ENCODE data around the gene GNG12. TPM values are rescaled to one million over a fixed set of nuclear protein-coding genes. Genes with fewer than 3 reads are reported as not detected.

Gene GNG12
- polyA plus RNA-seq, 5 donors: 42.2 to 75.1 (median 58.8) TPM

DNA sequence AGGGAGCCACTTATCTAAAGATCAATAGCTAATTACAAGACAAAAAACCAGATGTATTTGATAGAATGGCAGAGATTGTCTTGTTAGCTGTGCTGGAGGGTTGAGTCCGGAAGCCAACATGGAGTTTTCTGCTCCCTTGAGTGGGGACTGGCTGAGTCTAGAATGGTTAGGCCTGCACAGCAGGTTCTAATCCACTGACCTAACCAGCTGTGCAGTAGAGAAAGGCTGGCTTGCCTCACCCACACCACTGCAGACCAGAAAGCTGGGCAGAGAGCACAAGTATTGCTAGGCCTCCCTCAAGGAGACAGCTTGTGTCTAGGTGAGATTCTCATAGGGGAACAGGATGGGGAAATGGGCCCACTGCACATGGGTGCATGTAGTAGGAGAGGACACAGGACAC is 11.7 kb upstream of the GNG12 start:
- no peak for DNase-seq

- DNase-seq: no peak
Measured at GRCh38 chr1:67843746-67844145, 10.5 kb upstream of the GNG12 start.

DNA sequence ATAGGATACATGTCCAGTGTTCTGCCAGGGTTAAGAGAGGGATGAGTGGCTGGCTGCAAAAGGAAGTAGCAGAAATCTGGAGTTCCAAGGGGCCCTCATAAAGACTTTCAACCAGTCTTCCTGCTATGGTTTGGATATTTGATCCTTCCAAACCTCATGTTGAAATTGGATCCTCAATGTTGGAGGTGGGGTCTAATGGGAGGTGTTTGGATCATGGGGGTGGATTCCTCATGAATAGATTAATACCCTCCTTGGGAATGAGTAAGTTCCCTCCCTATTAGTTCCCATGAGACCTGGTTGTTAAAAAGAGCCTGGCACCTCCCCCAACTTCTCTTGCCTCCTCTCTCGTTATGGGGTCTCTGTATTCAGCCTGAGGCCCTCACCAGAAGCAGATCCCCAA is 10.1 kb upstream of the GNG12 start:
- DNase-seq: no peak

DNA sequence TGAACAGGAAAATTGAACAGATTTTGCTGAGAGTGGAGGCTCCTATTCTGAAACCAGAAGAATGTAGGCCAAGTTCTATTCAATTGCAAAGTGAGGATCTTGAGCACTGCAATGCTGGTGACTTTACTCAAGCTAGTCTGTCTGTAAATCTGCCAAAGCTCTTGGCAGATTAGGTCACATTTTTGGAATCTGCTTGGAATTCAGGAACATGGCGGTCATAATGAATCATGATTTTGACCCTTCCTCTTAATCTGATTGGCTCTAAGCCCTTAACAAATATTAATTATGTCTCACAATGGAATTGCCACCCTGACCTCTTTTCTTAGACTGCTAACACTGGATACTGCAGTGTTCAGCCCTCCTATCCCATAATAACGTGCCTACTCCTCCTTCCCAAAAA is 7.2 kb upstream of the GNG12 start:
- peak; percentile 52 to 60 for DNase-seq

- no peak for DNase-seq
Measured at GRCh38 chr1:67839826-67840225, 6.6 kb upstream of the GNG12 start.

GRCh38 chr1:67838180-67838910 is 5.1 kb upstream of the GNG12 start:
- DNase-seq: no peak

DNA sequence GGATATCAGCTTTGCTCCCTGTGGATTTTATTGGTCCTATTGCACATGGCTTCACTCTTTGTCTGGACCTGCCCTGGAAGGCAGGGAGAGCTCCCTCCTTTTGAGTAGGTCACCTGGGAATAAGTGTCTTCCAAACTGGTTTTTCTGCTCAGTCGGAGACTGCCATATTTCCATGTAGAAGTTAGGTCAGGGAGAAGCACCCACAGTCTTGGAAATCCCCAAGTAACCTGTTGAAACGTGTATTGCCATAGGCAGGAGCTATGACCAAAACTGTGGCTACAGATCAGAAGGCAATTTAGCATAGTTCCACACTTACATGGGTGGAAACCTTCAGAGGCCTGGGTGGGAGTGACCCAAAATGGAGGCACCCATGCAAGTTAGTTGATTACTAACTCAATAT is 3.5 kb upstream of the GNG12 start:
- no peak for DNase-seq

- no peak for DNase-seq
Measured at GRCh38 chr1:67835663-67836452, 2.6 kb upstream of the GNG12 start.

DNA sequence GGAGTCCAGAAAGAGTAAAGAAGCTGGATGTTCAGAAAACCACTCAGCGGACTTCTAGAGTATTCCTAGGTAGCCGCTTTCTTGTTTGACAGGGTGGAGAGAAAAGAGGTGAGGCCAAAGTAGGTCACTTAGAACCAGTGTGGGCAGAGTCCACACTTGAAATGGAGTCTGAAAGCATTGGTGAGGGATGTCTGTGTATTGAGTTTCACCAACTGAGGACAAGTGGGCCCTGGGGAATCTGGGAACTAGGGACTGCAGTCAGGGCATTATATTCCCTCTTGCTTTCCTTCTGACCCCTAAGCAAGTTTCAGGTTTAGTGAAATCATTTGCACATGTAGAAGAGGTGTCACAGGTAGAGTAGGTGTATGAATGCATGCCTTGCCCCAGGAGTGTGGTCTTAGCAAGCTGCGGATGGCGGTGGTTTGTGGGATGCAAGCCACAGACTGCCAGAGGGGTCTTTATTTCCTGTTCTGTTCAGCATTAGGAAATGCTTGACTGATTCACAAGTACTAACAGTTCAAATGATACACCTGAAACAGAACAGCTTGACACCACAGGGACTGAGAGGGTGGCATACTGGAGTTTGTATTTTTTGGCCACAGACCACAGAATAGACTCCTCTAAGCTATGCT is 1.1 kb upstream of the GNG12 start:
- no peak for DNase-seq

- DNase-seq: no peak
Measured at GRCh38 chr1:67833602-67833940, 304 bp upstream of the GNG12 start.

GRCh38 chr1:67831850-67832513 is 1.3 kb downstream of the GNG12 start:
- peak; percentile 52 to 64 for DNase-seq

DNA sequence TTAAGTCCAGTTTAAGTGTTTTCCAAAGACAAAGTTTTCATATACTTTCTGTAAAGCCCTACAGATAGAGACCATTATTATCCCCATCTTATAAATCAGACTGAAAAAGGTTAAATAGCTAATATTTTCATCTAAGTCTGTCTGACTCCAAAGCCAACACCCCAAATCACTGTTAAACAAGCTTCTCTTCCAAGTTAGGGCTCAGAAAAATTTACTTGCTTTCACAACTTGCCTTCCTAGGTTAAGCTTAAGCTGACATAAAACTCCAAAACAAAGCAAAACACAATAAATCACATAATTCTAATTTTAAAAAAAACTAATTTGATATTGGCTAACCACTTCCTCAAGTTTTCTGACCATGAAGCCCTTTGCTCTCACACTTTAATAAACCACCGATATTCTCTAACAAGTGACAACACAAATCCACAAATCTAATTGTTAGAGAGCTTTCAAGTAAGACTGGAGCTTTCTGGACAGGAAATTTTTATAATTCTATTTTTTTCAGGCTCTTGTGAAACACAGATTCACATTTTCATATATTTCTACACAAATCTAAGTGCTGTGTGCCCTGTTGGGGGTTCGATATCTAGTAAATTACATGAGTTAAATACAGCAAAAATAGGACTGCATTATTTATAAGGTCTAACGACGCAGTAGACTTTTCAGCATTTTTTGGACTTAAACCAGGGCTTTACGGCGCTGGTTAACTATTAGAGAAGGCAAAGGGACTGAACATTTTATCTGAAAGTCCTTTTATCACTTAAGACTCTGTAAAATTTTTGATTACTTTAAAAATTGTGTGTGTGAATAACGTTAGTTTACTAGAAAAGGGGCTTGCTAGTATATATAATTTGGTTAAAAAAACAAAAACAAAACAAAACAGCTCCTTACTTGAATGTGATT is 2.1 kb downstream of the GNG12 start:
- no peak for DNase-seq

DNA sequence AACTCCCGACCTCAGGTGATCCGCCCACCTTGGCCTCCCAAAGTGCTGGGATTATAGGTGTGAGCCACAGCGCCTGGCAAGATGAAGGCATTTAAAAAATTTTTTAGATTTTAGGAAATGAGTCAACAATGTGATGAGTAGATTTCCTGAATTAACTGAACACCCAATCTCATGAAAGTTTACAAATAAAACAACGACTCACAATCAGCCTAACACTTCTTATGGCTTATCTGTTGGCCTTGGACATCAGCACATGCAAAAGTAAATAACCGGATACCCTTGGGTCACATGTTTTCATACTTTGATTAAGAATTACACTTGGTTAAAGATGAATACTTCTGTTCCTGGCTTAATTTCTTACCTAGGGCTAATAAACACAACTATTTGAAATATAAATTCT is 3.0 kb downstream of the GNG12 start:
- no peak for DNase-seq

DNA sequence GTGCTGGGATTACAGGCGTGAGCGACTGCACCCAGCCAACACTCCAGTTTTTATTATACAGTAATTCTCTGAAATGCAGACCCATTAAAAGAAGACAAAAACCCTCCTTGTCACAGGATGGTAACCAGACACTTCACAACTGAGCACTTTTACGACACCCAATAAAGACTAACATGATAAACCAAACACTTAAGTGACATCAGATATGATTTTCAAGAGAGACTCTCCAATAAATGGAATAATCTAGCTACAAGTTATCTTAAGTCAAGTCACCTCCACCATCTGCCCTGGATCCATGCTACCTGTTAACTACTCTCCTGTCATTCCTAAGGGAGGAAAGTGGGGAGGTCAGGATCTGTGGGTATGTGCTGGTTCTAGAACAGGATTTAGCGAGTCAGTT is 5.6 kb downstream of the GNG12 start:
- no peak for DNase-seq

DNA sequence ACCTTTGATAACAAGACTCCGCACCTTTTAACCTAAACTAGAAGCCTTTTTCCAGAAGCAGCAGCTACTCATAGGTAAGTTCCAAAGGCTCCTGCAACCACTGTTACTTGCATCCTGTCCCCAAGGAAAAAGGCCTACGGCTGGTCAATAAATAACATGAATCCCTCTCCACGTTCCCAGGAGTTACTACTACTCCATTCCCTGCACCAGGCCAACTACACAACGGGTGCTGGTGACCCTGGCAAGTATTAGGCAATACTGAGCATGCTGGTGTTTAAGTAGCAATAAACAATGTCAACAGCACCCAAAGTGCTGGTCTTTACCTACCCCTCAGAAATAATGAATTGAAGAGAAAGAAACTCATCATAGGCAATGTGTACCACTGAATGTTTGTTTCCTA is 7.7 kb downstream of the GNG12 start:
- no peak for DNase-seq

DNA sequence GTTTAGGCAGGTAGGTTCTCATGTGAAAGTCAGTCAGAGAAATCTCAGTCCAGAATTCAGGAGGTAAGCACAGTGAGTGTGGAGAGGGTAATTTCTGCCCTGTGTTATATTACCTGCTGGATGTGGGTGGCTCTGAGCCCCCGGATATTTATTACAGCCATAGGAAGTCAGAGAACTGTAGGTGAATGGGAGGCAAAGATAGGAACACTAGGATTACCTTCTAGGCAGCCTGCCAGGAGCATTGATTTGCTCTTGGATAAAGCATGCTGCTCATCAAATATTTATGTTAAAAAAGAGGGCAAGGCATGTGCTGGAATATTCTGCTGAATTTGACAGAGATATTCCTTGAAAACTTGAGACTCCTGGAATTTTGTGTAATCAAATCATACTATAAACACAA is 8.5 kb downstream of the GNG12 start:
- no peak for DNase-seq

DNA sequence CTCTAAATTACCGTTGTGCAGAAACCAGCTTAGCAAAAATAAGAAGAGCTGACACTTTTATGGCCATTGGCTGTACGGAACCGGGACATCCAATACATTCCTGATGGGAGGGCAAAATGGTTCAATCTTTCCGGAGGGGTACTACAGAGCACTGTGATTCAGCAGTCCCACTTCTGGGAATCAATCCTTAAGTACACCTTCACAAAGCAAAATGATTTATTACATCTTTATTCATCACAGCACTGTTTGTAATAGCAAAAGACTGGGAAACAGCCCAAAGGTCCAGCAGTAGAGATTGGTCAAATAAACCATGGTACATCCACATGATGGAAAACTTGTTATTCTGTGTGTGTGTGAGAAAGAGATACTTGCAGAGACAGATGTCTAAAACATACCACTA is 9.7 kb downstream of the GNG12 start:
- no peak for DNase-seq

GRCh38 chr1:67821263-67821662 is 12.0 kb downstream of the GNG12 start:
- no peak for DNase-seq

GRCh38 chr1:67818725-67819301 is 14.5 kb downstream of the GNG12 start:
- no peak for DNase-seq

DNA sequence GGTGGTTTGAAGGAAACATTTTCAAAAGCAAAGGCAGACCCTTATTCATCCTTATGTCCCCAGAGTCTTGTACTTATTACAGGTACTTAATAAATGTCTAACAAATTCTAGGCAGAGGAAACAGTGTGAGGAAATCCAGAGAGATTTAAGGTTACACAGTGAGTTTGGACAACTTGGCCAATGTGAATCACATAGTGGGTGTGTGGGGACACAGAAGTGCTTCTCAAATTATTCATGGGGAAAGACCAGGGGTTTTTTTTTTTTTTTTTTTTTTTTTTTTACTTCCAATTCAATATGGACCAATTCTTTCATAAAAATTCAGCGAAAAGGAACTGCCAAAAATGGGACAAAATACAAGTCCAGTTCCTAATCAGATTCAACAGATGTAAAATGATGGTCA is 15.1 kb downstream of the GNG12 start:
- DNase-seq: no peak

DNA sequence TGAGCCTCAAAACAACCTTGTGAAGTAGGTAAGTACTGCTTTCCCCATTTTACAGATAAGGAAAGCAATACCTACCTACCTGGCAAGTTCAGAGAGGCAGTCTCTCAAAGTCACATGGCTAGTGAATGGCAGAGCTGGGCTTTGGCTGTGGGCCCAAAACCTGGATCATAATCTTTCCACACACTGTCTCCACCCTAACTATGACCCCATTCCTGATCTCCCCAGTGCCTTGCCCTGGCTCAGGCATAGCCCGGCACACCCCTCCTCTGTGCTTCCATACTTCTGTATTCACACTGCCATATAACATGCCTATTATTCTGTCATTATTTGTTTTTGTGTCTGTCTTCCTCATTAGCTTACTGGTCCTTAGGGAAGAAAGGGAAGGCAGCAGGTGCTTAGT is 15.9 kb downstream of the GNG12 start:
- DNase-seq: no peak
